Keratinocyte (primary cell): ENCODE measurements around the gene EGFR. TPM values are rescaled to one million over a fixed set of nuclear protein-coding genes. Genes with fewer than 3 reads are reported as not detected.

Source experiments
- DNase-seq: peaks from one replicate; pipeline ENCODE4 v3.0.0-alpha.2; 2011; ENCODE audit warnings: low read depth, missing footprints, low spot score
- FAIRE-seq: peaks from 2 replicates; lab custom pipeline; 2011; peaks lifted over from hg19 to GRCh38; lab: Jason Lieb, UNC
- H2AFZ ChIP-seq: 2 replicates; pipeline ENCODE4 v1.6.0; 2012; ENCODE audit warnings: low read length, control low read depth, inconsistent platforms; ENCODE audit not compliant: control insufficient read depth
- H3K27ac ChIP-seq: 2 replicates; pipeline ENCODE4 v1.5.1; 2011; ENCODE audit warnings: low read length; ENCODE audit not compliant: control insufficient read depth, insufficient read depth
- H3K27me3 ChIP-seq: 3 replicates; pipeline ENCODE4 v1.6.0; 2011; ENCODE audit warnings: low read length; ENCODE audit not compliant: control insufficient read depth, insufficient read depth; ENCODE audit errors: extremely low read depth
- H3K36me3 ChIP-seq, 2 experiments: 2 replicates in 1 of 2; 3 replicates in 1 of 2; pipeline ENCODE4 v1.5.1; 2011; ENCODE audit warnings: low read length in 2 of 2, mild to moderate bottlenecking in 1 of 2; ENCODE audit not compliant: control insufficient read depth in 2 of 2, insufficient read depth in 2 of 2; ENCODE audit errors: extremely low read depth in 1 of 2
- H3K4me1 ChIP-seq: 3 replicates; pipeline ENCODE4 v1.5.1; 2011; ENCODE audit warnings: low read length; ENCODE audit not compliant: control insufficient read depth, insufficient read depth; ENCODE audit errors: extremely low read depth
- H3K4me2 ChIP-seq: 3 replicates; pipeline ENCODE4 v1.6.0; 2011; ENCODE audit warnings: low read depth, low read length; ENCODE audit not compliant: control insufficient read depth, insufficient read depth; ENCODE audit errors: extremely low read depth
- H3K4me3 ChIP-seq, 3 experiments: fragments of 200-600 bp in 1 of 3; sonication (generic) in 1 of 3; 2 replicates in 2 of 3; 3 replicates in 1 of 3; pipeline ENCODE4 v1.5.1; 2011 to 2016; ENCODE audit warnings: low read length in 3 of 3, mild to moderate bottlenecking in 3 of 3, control low read depth in 2 of 3, inconsistent platforms in 1 of 3, low read depth in 1 of 3, mixed read lengths in 1 of 3, mixed run types in 1 of 3, moderate library complexity in 1 of 3; ENCODE audit not compliant: control insufficient read depth in 2 of 3, insufficient read depth in 2 of 3; ENCODE audit errors: extremely low read depth in 1 of 3
- H3K79me2 ChIP-seq: 2 replicates; pipeline ENCODE4 v1.6.0; 2012; ENCODE audit warnings: low read length; ENCODE audit not compliant: control insufficient read depth, insufficient read depth
- H3K9ac ChIP-seq: 3 replicates; pipeline ENCODE4 v1.6.0; 2011; ENCODE audit warnings: low read length; ENCODE audit not compliant: control insufficient read depth, insufficient read depth; ENCODE audit errors: extremely low read depth
- H3K9me1 ChIP-seq: 3 replicates; pipeline ENCODE4 v1.6.0; 2011; ENCODE audit warnings: low read length; ENCODE audit not compliant: control insufficient read depth, insufficient read depth; ENCODE audit errors: extremely low read depth
- H3K9me3 ChIP-seq: 2 replicates; pipeline ENCODE4 v1.5.1; 2012; ENCODE audit warnings: low read depth, low read length; ENCODE audit not compliant: control insufficient read depth
- H4K20me1 ChIP-seq: 3 replicates; pipeline ENCODE4 v1.6.0; 2011; ENCODE audit warnings: low read length; ENCODE audit not compliant: control insufficient read depth, insufficient read depth; ENCODE audit errors: extremely low read depth
- EZH2 ChIP-seq: IDR thresholded peaks from one replicate; pipeline ENCODE4 v1.6.1; 2012; ENCODE audit warnings: inconsistent platforms, mild to moderate bottlenecking, low read length, moderate library complexity
- dilution Hi-C: fragments of 300-500 bp; cut with MboI; formaldehyde crosslinking; loops from one replicate; pipeline ENCODE4 v1.7.0; 2020; ENCODE audit warnings: low sequenced_read_pairs; ENCODE audit not compliant: extremely low pct_ligation_motif_present
- polyA plus RNA-seq, 5 experiments: library from polyadenylated mRNA; depleted of rRNA in 3 of 5; stranded (reverse) in 3 of 5; stranded (forward) in 1 of 5; unstranded in 1 of 5; fragments of >200 nt; gene quantifications; 1 replicate in 1 of 5; 2 replicates in 3 of 5; 3 replicates in 1 of 5; pipeline versions ENCODE4 v1.2.1 to v1.2.3, GENCODE V29; 2011 to 2012; ENCODE audit warnings: missing spikeins in 2 of 5, low read depth in 1 of 5, low replicate concordance in 1 of 5
- TF ChIP-seq, protein P1 (sequence below), 3 experiments: IDR thresholded peaks in 1 of 3; conservative IDR thresholded peaks in 1 of 3; optimal IDR thresholded peaks in 1 of 3; 2 replicates in 2 of 3; 3 replicates in 1 of 3; pipeline versions ENCODE3 to v1.5.1; 2011; ENCODE audit warnings: low read length in 3 of 3, mild to moderate bottlenecking in 3 of 3, moderate library complexity in 2 of 3, control low read depth in 1 of 3, inconsistent platforms in 1 of 3; ENCODE audit not compliant: insufficient read depth in 2 of 3; ENCODE audit errors: extremely low read depth in 1 of 3

The EGFR gene
- polyA plus RNA-seq, 1 donor (not counting 4 experiments of a cell fraction or from before 2014, with no cell fraction given) = 120 TPM

GRCh38 chr7:55073976-55074528 is 55.2 kb downstream of the EGFR start:
- Histone ChIP-seq H3K9me3 (no peaks in the 10 kb centered on the region), H3K9ac (peak overlapping the region; percentile 82), H3K36me3 (peaks cover 15 to 62% of the 10 kb centered on the region in 2 experiments), H3K79me2 (peaks cover 96% of the 10 kb centered on the region), H2AFZ (no peak overlapping the region), H3K4me1 (peaks cover 71% of the 10 kb centered on the region), H3K4me3 (peak overlapping the region in 2 of 3 experiments; percentile 54), H3K9me1 (peaks cover 6% of the 10 kb centered on the region), H4K20me1 (no peaks in the 10 kb centered on the region), H3K27ac (peak overlapping the region; percentile 98), H3K27me3 (no peaks in the 10 kb centered on the region), H3K4me2 (peak overlapping the region; percentile 96)
- FAIRE-seq = peak; percentile 90
- TF ChIP-seq EZH2 = no peak
- TF ChIP-seq, protein P1, sequence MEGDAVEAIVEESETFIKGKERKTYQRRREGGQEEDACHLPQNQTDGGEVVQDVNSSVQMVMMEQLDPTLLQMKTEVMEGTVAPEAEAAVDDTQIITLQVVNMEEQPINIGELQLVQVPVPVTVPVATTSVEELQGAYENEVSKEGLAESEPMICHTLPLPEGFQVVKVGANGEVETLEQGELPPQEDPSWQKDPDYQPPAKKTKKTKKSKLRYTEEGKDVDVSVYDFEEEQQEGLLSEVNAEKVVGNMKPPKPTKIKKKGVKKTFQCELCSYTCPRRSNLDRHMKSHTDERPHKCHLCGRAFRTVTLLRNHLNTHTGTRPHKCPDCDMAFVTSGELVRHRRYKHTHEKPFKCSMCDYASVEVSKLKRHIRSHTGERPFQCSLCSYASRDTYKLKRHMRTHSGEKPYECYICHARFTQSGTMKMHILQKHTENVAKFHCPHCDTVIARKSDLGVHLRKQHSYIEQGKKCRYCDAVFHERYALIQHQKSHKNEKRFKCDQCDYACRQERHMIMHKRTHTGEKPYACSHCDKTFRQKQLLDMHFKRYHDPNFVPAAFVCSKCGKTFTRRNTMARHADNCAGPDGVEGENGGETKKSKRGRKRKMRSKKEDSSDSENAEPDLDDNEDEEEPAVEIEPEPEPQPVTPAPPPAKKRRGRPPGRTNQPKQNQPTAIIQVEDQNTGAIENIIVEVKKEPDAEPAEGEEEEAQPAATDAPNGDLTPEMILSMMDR (optimal IDR thresholded peaks at IDR 0.05 in 1 of 3, IDR thresholded peaks at IDR 0.05 in 1 of 3, conservative IDR thresholded peaks at IDR 0.05 in 1 of 3; ENCODE audit: extremely low read depth in 1 of 3, insufficient read depth in 2 of 3, low read length in 3 of 3) = no peak
- peak; percentile 81 for DNase-seq
- dilution Hi-C loops = no loop called here

GRCh38 chr7:55075464-55076021 is 56.7 kb downstream of the EGFR start:
- Histone ChIP-seq H2AFZ (no peak overlapping the region), H3K4me3 (no peak overlapping the region), H3K9me1 (peaks cover 2% of the 10 kb centered on the region), H3K9ac (no peak overlapping the region), H3K27me3 (no peaks in the 10 kb centered on the region), H3K36me3 (peaks cover 13 to 49% of the 10 kb centered on the region in 2 experiments), H3K79me2 (peaks cover 96% of the 10 kb centered on the region), H3K27ac (peak overlapping the region; percentile 98), H4K20me1 (no peaks in the 10 kb centered on the region), H3K4me1 (peaks cover 60% of the 10 kb centered on the region), H3K9me3 (no peaks in the 10 kb centered on the region), H3K4me2 (no peak overlapping the region)
- dilution Hi-C loops = no loop called here
- no peak for DNase-seq
- TF ChIP-seq, protein P1 (optimal IDR thresholded peaks at IDR 0.05 in 1 of 3, IDR thresholded peaks at IDR 0.05 in 1 of 3, conservative IDR thresholded peaks at IDR 0.05 in 1 of 3; ENCODE audit: extremely low read depth in 1 of 3, insufficient read depth in 2 of 3, low read length in 3 of 3) = no peak
- no peak for TF ChIP-seq EZH2
- no peak for FAIRE-seq
